PC-3 (cell line): ENCODE results near the gene KRTAP19-1. TPM values are rescaled to one million over a fixed set of nuclear protein-coding genes. Genes with fewer than 3 reads are reported as not detected.

Source experiments
- ATAC-seq: fragments of 200-7000 bp; cut with Tn5 transposase; 2 replicates; pipeline ENCODE4 v1.9.1; 2020; ENCODE audit warnings: mild to moderate bottlenecking, moderate library complexity
- BruUV-seq: library from RNA; stranded (reverse); fragments of 400-500 nt; replicated peaks from 2 replicates; lab custom pipeline; 2021; lab: Mats Ljungman, UMichigan
- CTCF ChIA-PET: fragments of 300-600 bp; sonication (Branson Sonifier 250); formaldehyde crosslinking; loops from one replicate; lab custom pipeline; 2022; ENCODE audit warnings: antibody characterized with exemption; lab: Charles Lee
- POLR2A ChIA-PET: fragments of 300-600 bp; sonication (Branson Sonifier 250); formaldehyde crosslinking; loops from one replicate; lab custom pipeline; 2022; ENCODE audit warnings: antibody characterized with exemption; ENCODE audit not compliant: unreplicated experiment; lab: Charles Lee
- DNase-seq: peaks from one replicate; pipeline ENCODE4 v3.0.0-alpha.2; 2015
- H2AFZ ChIP-seq: fragments of 300-600 bp; sonication (generic); 2 replicates; pipeline ENCODE4 v1.6.0; 2016; ENCODE audit warnings: antibody characterized with exemption, low read length
- H3F3A ChIP-seq: fragments of 300-600 bp; sonication (generic); one replicate; pipeline ENCODE4 v1.6.0; 2017; ENCODE audit warnings: antibody characterized with exemption, low read length, control low read depth, mild to moderate bottlenecking; ENCODE audit not compliant: unreplicated experiment
- H3K27ac ChIP-seq: fragments of 300-600 bp; sonication (generic); 2 replicates; pipeline ENCODE4 v1.5.1; 2016; ENCODE audit warnings: mild to moderate bottlenecking, low read length
- H3K27me3 ChIP-seq: fragments of 300-600 bp; sonication (generic); 2 replicates; pipeline ENCODE4 v1.6.1; 2016; ENCODE audit warnings: low read length, mixed read lengths
- H3K36me3 ChIP-seq: fragments of 300-600 bp; sonication (generic); 2 replicates; pipeline ENCODE4 v1.6.1; 2016; ENCODE audit warnings: low read depth, mixed run types, low read length, mixed read lengths
- H3K4me1 ChIP-seq: fragments of 300-600 bp; sonication (generic); 2 replicates; pipeline ENCODE4 v1.5.1; 2016; ENCODE audit warnings: low read length; ENCODE audit not compliant: insufficient read depth
- H3K4me2 ChIP-seq: fragments of 300-600 bp; sonication (generic); 2 replicates; pipeline ENCODE4 v1.6.0; 2016; ENCODE audit warnings: low read length
- H3K4me3 ChIP-seq: fragments of 300-600 bp; sonication (generic); 2 replicates; pipeline ENCODE4 v1.5.1; 2016; ENCODE audit warnings: mild to moderate bottlenecking, low read length, mixed read lengths
- H3K79me2 ChIP-seq: fragments of 300-600 bp; sonication (generic); 2 replicates; pipeline ENCODE4 v1.6.1; 2017; ENCODE audit warnings: low read length, mixed read lengths
- H3K9ac ChIP-seq: fragments of 300-600 bp; sonication (generic); 2 replicates; pipeline ENCODE4 v1.6.0; 2016; ENCODE audit warnings: mild to moderate bottlenecking, low read length
- H3K9me2 ChIP-seq: fragments of 300-600 bp; sonication (generic); replicated peaks from 2 replicates; pipeline ENCODE4 v1.6.1; 2016; ENCODE audit warnings: mixed run types, low read length, mixed read lengths
- H3K9me3 ChIP-seq: fragments of 300-600 bp; sonication (generic); 2 replicates; pipeline ENCODE4 v1.6.1; 2016; ENCODE audit warnings: low read length, mixed read lengths
- H4K20me1 ChIP-seq: fragments of 300-600 bp; sonication (generic); 2 replicates; pipeline ENCODE4 v1.6.1; 2016; ENCODE audit warnings: low read length, mixed read lengths
- CTCF ChIP-seq: fragments of 300-600 bp; sonication (generic); conservative IDR thresholded peaks from 2 replicates; pipeline ENCODE4 v1.5.1; 2017; ENCODE audit warnings: antibody characterized with exemption, low read depth, mild to moderate bottlenecking, low read length
- EZH2 ChIP-seq: fragments of 300-600 bp; sonication (generic); IDR thresholded peaks from one replicate; pipeline ENCODE4 v1.6.1; 2017; ENCODE audit warnings: antibody characterized with exemption, mild to moderate bottlenecking, low read length; ENCODE audit not compliant: unreplicated experiment
- EZH2phosphoT487 ChIP-seq: fragments of 300-600 bp; sonication (generic); IDR thresholded peaks from 2 replicates; pipeline ENCODE4 v1.6.1; 2018; ENCODE audit warnings: mild to moderate bottlenecking, antibody characterized with exemption, low read length, borderline replicate concordance
- intact Hi-C: fragments of 100-400 bp; cut with micrococcal nuclease; formaldehyde crosslinking; loops from 2 replicates; pipeline ENCODE4 v1.9.0; 2023
- total RNA-seq: library from RNA; depleted of rRNA; stranded (reverse); fragments of >200 nt; gene quantifications from 2 replicates; pipeline ENCODE4 v1.2.3, GENCODE V29; 2014

KRTAP19-1 gene
- total RNA-seq, 1 experiment from 2014 or later = not detected

GRCh38 chr21:30468900-30469714 lies 11.1 kb downstream of the KRTAP19-1 start:
- POLR2A ChIA-PET = no interaction called here
- intact Hi-C loops = no loop called here
- DNase-seq = no peak

DNA sequence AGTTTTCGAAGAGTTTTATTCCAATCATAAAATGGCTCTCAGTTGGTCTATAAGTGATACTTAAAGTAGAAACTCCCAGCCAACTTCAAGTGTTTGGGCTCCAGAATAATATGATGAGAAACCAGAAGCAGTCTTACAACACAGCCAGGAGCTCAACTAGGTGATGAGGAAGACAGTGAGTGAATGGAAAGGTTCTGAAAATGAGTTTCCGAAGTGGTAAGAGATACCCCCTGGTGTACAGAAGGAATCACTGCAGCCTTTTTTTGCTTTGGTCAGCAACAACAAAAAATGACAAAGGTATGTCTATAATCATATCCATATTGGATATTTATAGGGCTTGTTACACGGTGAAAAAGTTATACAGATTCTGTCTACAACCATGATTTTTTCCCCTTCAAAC lies 16.5 kb downstream of the KRTAP19-1 start:
- no peaks in the 10 kb centered on the region for H3F3A ChIP-seq
- H2AFZ ChIP-seq = no peak overlapping the region
- no peaks in the 10 kb centered on the region for H3K36me3 ChIP-seq
- H3K9me3 ChIP-seq = no peaks in the 10 kb centered on the region
- DNase-seq (peak; percentile 53), ATAC-seq (peak; percentile 35; the same call in 1 of the 2 replicates)
- H3K4me2 ChIP-seq = no peak overlapping the region
- CTCF ChIA-PET = no interaction called here
- TF ChIP-seq EZH2phosphoT487 (no peak), CTCF (peak; percentile 79), EZH2 (no peak)
- no peak overlapping the region for H3K9ac ChIP-seq
- BruUV-seq = no TSS peak
- no peak overlapping the region for H3K4me3 ChIP-seq
- no peak overlapping the region for H3K27ac ChIP-seq
- H3K79me2 ChIP-seq = no peaks in the 10 kb centered on the region
- POLR2A ChIA-PET = no interaction called here
- H3K9me2 ChIP-seq = no peaks in the 10 kb centered on the region
- H4K20me1 ChIP-seq = no peaks in the 10 kb centered on the region
- no peaks in the 10 kb centered on the region for H3K27me3 ChIP-seq
- intact Hi-C loops = no loop called here
- H3K4me1 ChIP-seq = no peaks in the 10 kb centered on the region

More at GRCh38 chr21:30468900-30469714, 11.1 kb downstream of the KRTAP19-1 start:
- H3K36me3 ChIP-seq = no peaks in the 10 kb centered on the region
- H3K4me1 ChIP-seq = no peaks in the 10 kb centered on the region
- H4K20me1 ChIP-seq = no peaks in the 10 kb centered on the region
- CTCF ChIA-PET = no interaction called here
- no peaks in the 10 kb centered on the region for H3K79me2 ChIP-seq
- no peak overlapping the region for H2AFZ ChIP-seq
- no peak for TF ChIP-seq EZH2
- TF ChIP-seq CTCF = no peak
- TF ChIP-seq EZH2phosphoT487 = no peak
- no peaks in the 10 kb centered on the region for H3K9me3 ChIP-seq
- ATAC-seq = no peak
- no peak overlapping the region for H3K4me2 ChIP-seq
- 0 out of 2 replicates have a peak, but pooled peaks cover 5% of the 10 kb centered on the region for H3K9me2 ChIP-seq
- H3F3A ChIP-seq = no peaks in the 10 kb centered on the region
- no peak overlapping the region for H3K9ac ChIP-seq
- no peak overlapping the region for H3K4me3 ChIP-seq
- no peaks in the 10 kb centered on the region for H3K27me3 ChIP-seq
- no peak overlapping the region for H3K27ac ChIP-seq
- BruUV-seq = no TSS peak

GRCh38 chr21:30448514-30448913 lies 31.7 kb downstream of the KRTAP19-1 start:
- intact Hi-C loops = no loop called here
- Histone ChIP-seq H3K4me2 (no peak overlapping the region), H3K36me3 (no peaks in the 10 kb centered on the region), H3K4me1 (no peaks in the 10 kb centered on the region), H3F3A (no peaks in the 10 kb centered on the region), H3K4me3 (no peak overlapping the region), H3K9me3 (no peaks in the 10 kb centered on the region), H3K27ac (no peak overlapping the region), H2AFZ (no peak overlapping the region), H3K9ac (no peak overlapping the region), H3K27me3 (peaks cover 25% of the 10 kb centered on the region; the same call in 1 of the 2 replicates), H4K20me1 (no peaks in the 10 kb centered on the region), H3K9me2 (no peaks in the 10 kb centered on the region), H3K79me2 (no peaks in the 10 kb centered on the region)
- ATAC-seq (no peak), DNase-seq (no peak)
- POLR2A ChIA-PET = interaction anchor here (0.6 kb wide), 1 partner anchor 236 kb away, joined by 5 read pairs; no protein-coding TSS in a partner anchor
- BruUV-seq = no TSS peak
- TF ChIP-seq EZH2phosphoT487 = no peak
- no peak for TF ChIP-seq CTCF
- TF ChIP-seq EZH2 = no peak
- CTCF ChIA-PET = no interaction called here
